HG03097 (cell line): ENCODE measurements around the gene FGF22.
"Not testable (repeated sequence)": the region's sequence is repeated elsewhere in the genome, so short reads cannot be mapped to it uniquely, and the experiment has no call there.

ENCODE experiments used
- ATAC-seq: cut with Tn5 transposase; IDR thresholded peaks from one replicate; pipeline ENCODE4 v1.9.1; 2021; ENCODE audit not compliant: unreplicated experiment, low FRiP score

FGF22 gene

DNA sequence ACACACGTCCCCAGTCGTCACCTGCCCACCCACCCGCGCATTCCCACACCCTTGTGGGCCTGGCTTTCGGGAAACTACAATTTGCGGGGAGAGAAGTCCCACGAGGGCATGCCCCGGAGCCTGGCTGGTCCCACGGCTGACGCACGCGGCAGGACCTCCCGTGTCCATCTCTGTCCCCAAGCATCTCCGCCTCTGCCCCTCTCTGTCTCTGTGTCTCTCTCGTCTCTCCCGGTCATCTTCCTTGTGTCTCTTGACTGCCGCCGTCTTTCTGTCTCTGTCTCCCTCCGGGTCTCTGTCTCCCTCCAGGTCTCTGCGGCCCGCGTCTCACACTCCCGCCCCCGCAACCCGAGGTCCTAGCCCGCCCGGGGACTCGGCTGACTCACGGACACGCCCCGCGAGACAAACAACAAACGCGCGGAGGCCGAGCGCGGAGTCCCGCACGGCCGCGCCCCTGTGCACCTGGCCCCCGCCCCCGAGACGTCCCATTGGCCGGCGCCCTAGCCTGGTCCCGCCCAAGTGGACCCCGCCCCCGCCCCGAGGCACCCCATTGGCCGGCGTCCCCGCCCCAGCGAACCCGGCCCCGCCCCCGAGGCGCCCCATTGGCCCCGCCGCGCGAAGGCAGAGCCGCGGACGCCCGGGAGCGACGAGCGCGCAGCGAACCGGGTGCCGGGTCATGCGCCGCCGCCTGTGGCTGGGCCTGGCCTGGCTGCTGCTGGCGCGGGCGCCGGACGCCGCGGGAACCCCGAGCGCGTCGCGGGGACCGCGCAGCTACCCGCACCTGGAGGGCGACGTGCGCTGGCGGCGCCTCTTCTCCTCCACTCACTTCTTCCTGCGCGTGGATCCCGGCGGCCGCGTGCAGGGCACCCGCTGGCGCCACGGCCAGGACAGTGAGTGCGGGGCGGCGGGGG is at the start of gene FGF22:
FGF22 (plus strand) TSS at position 627 of the 908 bp plus-strand sequence; CDS start at position 674, 47 bp downstream.
- no peak for ATAC-seq

GRCh38 chr19:590396-590745 is 49.3 kb upstream of the FGF22 start:
- ATAC-seq, result no peak

- no peak for ATAC-seq
Observed at GRCh38 chr19:590750-591098, 49.0 kb upstream of the FGF22 start.

GRCh38 chr19:591099-591958 is 48.4 kb upstream of the FGF22 start:
- ATAC-seq, result no peak

DNA sequence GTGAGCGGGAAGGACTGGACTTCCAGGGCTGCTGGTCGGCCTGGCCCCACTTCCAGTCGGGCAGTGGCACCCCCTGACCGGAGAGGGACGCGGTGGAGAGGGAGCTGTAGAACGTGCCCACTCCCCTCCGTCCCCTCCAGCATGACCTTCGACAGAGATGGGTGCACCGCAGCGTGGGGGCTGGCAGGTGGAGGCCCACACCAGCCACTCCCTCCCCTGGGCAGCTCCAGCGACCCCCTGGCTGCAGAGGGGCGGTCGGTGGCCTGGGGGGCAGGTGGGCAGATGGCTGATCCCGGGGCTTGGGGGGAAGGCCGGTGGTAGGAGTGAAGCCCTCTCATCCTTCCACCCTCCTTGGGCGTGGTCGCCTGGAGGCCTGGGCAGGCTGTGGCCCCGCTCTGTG is 47.6 kb upstream of the FGF22 start:
- ATAC-seq, result no peak

DNA sequence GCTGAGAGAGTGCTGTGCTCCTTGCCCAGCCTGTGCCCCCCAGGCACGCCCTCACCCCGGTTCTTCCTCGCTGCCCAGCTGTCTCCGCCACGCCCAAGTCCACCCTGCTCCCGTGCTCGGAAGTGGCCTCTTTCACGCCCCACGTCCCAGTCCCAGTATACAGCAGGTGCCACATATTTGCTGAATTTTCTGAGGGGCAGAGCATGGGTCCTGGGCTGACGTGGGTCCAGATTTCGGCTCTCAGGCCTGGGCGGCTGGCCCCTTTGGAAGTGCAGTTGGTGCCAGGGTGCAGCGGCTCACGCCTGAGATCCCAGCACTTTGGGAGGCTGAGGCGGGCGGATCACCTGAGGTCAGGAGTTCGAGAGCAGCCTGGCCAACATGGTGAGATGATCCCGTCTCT is 46.6 kb upstream of the FGF22 start:
- no peak for ATAC-seq

GRCh38 chr19:593505-593904 is 46.2 kb upstream of the FGF22 start:
- no peak for ATAC-seq

DNA sequence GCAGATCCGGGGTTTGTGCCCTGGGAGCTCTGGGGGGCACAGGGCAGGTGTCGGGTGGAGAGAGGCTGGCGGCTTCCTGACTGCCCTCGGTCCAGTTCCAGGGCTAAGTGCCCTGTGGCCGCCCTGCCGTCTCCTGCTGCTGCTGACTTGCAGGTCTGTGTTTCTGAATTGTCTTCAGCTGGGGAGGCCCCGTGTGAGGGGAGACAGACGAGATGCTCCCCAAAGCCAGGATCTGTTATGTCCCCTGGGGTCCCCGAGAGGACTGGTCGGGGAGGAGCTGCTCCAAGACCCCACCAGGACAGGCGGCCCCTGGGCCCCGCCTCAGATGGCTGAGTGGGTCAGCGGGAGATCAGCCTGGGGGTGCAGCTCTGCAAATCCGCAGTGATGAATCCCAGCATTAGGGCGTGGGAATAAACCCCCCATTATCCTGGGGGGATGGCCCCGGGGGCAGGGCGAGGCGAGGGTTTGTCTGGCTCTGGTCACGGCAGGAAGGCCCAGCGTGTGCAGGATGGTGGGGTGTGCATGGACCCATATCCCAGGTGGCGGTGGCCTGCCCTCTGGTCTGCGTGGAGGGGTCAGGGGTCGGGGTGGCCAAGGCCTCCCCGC is 45.3 kb upstream of the FGF22 start:
- no peak for ATAC-seq

DNA sequence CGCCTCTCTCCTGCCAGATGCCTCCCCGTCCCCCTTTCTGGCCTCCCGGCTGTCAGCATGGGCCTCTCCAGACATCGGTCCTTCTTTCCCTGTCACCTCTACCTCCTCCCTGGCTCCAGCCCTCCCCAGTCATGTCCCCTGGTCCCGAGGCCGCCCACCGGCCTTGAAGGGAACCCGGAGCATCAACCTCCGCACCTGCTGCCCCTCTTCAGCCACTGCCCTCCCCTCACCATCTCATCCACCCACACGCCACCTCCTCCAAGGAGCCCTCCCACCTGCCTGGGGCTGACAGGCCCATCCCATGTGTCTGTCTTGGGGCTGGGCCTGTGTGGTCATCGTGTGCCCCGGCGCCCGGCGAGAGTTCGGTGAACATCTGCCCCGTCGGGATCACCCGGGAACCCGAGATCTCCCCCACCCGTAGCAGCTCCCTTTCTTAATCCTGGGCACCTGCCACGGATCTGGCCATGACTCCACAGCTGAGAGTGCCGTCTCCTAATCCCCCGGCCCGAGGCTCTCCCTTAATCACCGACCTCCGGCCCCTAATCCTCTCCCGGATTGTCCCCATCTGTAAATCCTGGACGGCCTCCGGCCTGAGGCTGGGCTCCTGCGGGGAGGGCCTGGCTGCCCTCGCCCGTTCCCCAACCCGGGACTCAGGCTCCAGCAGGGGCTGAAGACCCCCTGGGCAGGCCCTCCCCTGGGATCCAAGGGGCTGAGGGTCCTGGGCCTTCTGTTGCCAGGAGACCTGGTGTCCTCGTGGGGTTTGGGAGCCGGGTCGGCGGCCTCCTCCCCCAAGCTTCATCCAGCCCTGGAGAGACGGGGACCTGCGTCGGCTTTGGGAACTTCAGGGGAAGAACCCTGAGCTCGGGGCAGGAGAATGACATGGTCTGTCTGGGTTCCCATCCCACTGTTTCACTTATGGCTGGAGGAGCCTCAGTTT is 44.1 kb upstream of the FGF22 start:
- ATAC-seq, result no peak

DNA sequence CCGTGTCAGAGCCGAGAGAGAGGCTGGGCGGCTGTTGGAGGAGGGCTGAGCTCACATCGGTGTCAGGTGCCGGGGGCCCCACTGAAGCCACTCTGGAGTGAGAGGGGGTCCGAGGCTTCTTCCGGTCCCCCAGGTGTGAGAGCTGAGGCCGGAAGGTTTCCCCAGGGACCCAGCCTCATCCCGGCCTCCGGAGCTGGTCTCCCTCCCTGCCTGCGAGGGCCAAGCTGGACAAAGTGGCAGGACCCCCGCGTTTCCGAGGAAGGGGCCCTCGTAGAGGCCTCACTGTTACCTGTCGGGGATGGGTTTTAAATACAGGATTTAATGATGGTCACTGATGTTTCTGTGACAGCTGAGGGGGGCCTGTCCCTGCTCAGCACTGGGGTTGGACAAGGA is 43.4 kb upstream of the FGF22 start:
- ATAC-seq, result no peak

GRCh38 chr19:597406-598315 is 42.0 kb upstream of the FGF22 start:
- no peak for ATAC-seq

GRCh38 chr19:601310-601709 is 38.4 kb upstream of the FGF22 start:
- no peak for ATAC-seq

GRCh38 chr19:601790-602189 is 37.9 kb upstream of the FGF22 start:
- no peak for ATAC-seq

- no peak for ATAC-seq
Observed at GRCh38 chr19:602391-603301, 37.0 kb upstream of the FGF22 start.

GRCh38 chr19:603302-603639 is 36.4 kb upstream of the FGF22 start:
- not testable (repeated sequence) for ATAC-seq

DNA sequence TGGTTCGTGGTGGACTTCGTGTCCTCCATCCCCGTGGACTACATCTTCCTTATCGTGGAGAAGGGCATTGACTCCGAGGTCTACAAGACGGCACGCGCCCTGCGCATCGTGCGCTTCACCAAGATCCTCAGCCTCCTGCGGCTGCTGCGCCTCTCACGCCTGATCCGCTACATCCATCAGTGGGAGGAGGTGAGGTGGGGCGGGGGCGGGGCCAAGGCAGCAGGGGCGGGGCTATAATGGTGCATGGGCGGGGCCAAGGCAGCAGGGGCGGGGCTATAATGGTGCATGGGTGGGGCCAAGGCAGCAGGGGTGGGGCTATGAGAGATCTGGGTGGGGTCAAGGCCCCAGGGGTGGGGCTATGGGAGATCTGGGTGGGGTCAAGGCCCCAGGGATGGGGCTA is 35.9 kb upstream of the FGF22 start:
- ATAC-seq, result not testable (repeated sequence)

DNA sequence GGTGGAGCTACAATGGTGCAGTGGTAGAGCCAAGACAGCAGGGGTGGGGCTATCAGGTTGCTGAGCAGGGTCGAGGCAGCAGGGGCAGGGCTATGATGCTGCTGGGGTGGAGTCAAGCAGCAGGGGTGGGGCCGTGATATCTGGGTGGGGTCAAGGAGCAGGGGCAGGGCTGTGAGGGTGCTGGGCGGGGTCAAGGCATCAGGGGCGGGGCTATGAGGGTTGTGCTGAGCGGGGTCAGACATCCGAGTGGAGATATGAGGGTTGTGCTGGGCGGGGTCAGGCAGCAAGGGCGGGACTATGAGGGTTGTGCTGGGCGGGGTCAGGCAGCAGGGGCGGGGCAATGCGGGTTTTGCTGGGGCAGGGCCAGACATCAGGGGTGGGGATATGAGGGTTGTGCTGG is 35.3 kb upstream of the FGF22 start:
- no peak for ATAC-seq
